Measurements from ENCODE around the gene DHRSX.

DHRSX gene

GRCh38 chrX:2451501-2452316 is 49.1 kb downstream of the DHRSX start:
- no peak for DNase-seq

GRCh38 chrX:2450681-2451080 is 50.1 kb downstream of the DHRSX start:
- DNase-seq: no peak

- DNase-seq: no peak
Observed at GRCh38 chrX:2449135-2449886, 51.5 kb downstream of the DHRSX start.

- no peak for DNase-seq
Observed at GRCh38 chrX:2447484-2447883, 53.3 kb downstream of the DHRSX start.

- DNase-seq: no peak
Observed at GRCh38 chrX:2446815-2447214, 54.0 kb downstream of the DHRSX start.

- DNase-seq: no peak
Observed at GRCh38 chrX:2445662-2446623, 54.8 kb downstream of the DHRSX start.

GRCh38 chrX:2442694-2443093 is 58.1 kb downstream of the DHRSX start:
- DNase-seq: no peak

- DNase-seq: no peak
Observed at GRCh38 chrX:2441466-2441865, 59.3 kb downstream of the DHRSX start.

- no peak for DNase-seq
Observed at GRCh38 chrX:2439613-2440012, 61.2 kb downstream of the DHRSX start.

- DNase-seq: no peak
Observed at GRCh38 chrX:2435465-2435864, 65.3 kb downstream of the DHRSX start.

- no peak for DNase-seq
Observed at GRCh38 chrX:2434270-2435163, 66.3 kb downstream of the DHRSX start.

GRCh38 chrX:2432298-2432863 is 68.4 kb downstream of the DHRSX start:
- DNase-seq: no peak

- no peak for DNase-seq
Observed at GRCh38 chrX:2430265-2430825, 70.4 kb downstream of the DHRSX start.

- no peak for DNase-seq
Observed at GRCh38 chrX:2427737-2428136, 73.0 kb downstream of the DHRSX start.

GRCh38 chrX:2427147-2427546 is 73.6 kb downstream of the DHRSX start:
- no peak for DNase-seq

GRCh38 chrX:2426289-2426882 is 74.4 kb downstream of the DHRSX start:
- no peak for DNase-seq

- no peak for DNase-seq
Observed at GRCh38 chrX:2425286-2426071, 75.3 kb downstream of the DHRSX start.

GRCh38 chrX:2424317-2424716 is 76.5 kb downstream of the DHRSX start:
- no peak for DNase-seq

- no peak for DNase-seq
Observed at GRCh38 chrX:2423899-2424298, 76.9 kb downstream of the DHRSX start.

GRCh38 chrX:2423282-2423681 is 77.5 kb downstream of the DHRSX start:
- no peak for DNase-seq
